Activated T-cell treated with anti-CD3 and anti-CD28 coated beads, Interleukin-2, amount 50 U/mL, for 72 hours (primary cell): ENCODE results near the gene GYPB. TPM values are rescaled to one million over a fixed set of nuclear protein-coding genes. Genes with fewer than 3 reads are reported as not detected.
"Not testable (repeated sequence)": the region's sequence is repeated elsewhere in the genome, so short reads cannot be mapped to it uniquely, and the experiment has no call there.

Source experiments
- ATAC-seq, 2 donors: fragments of 150-1000 bp; cut with Tn5 transposase; replicated peaks in 1 of 2; 2 replicates each; pipeline ENCODE4 v1.10.0; 2021; ENCODE audit warnings: moderate library complexity in 2 of 2, mild to moderate bottlenecking in 1 of 2
- DNase-seq, 2 donors: peaks; one replicate each; pipeline ENCODE4 v3.0.0; 2021 to 2022; ENCODE audit warnings: mixed read lengths in 1 of 2
- H3K27ac Mint-ChIP-seq: one replicate; pipeline ENCODE4 v1.8.0; 2022; ENCODE audit warnings: mild to moderate bottlenecking, moderate library complexity, mixed read lengths
- H3K27me3 Mint-ChIP-seq: one replicate; pipeline ENCODE4 v1.8.0; 2022; ENCODE audit warnings: low read depth, mixed read lengths
- H3K36me3 Mint-ChIP-seq, 2 donors: one replicate each; pipeline ENCODE4 v1.8.0; 2022; ENCODE audit warnings: mixed read lengths in 2 of 2, mild to moderate bottlenecking in 1 of 2; ENCODE audit not compliant: insufficient read depth in 2 of 2
- H3K4me1 Mint-ChIP-seq: one replicate; pipeline ENCODE4 v1.8.0; 2022; ENCODE audit warnings: low read depth, mixed read lengths
- H3K4me3 Mint-ChIP-seq, 2 donors: one replicate each; pipeline ENCODE4 v1.8.0; 2022; ENCODE audit warnings: mild to moderate bottlenecking in 2 of 2, mixed read lengths in 2 of 2, moderate library complexity in 2 of 2
- H3K9me3 Mint-ChIP-seq, 2 donors: one replicate each; pipeline ENCODE4 v1.8.0; 2022; ENCODE audit warnings: mixed read lengths in 2 of 2
- total RNA-seq, 2 donors: library from RNA; stranded (reverse); gene quantifications; one replicate each; pipeline ENCODE4 v1.2.3, GENCODE V29; 2022

The GYPB gene
- total RNA-seq, 2 donors from 2014 or later, result not detected

- not testable (repeated sequence) for DNase-seq, H3K4me3 Mint-ChIP-seq, H3K4me1 Mint-ChIP-seq, H3K27me3 Mint-ChIP-seq, H3K27ac Mint-ChIP-seq
- Mint-ChIP-seq H3K36me3 (peaks cover 6 to 13% of the 10 kb centered on the region in 2 donors), H3K9me3 (peaks cover 0 to 11% of the 10 kb centered on the region in 2 donors)
- ATAC-seq, result peak in 1 of 2 donors; percentile 26
These were observed 67.7 kb downstream of the GYPB start for GRCh38 chr4:143951458-143951972.

GRCh38 chr4:143950967-143951366 is 68.2 kb downstream of the GYPB start:
- not testable (repeated sequence) for ATAC-seq, H3K4me1 Mint-ChIP-seq, DNase-seq, H3K4me3 Mint-ChIP-seq, H3K27ac Mint-ChIP-seq, H3K27me3 Mint-ChIP-seq
- Mint-ChIP-seq H3K9me3 (peaks cover 0 to 11% of the 10 kb centered on the region in 2 donors), H3K36me3 (peaks cover 6 to 13% of the 10 kb centered on the region in 2 donors)

GRCh38 chr4:143950185-143950584 is 69.0 kb downstream of the GYPB start:
- not testable (repeated sequence) for H3K4me1 Mint-ChIP-seq, H3K27ac Mint-ChIP-seq, DNase-seq, ATAC-seq, H3K27me3 Mint-ChIP-seq, H3K4me3 Mint-ChIP-seq
- Mint-ChIP-seq H3K36me3 (peaks cover 6 to 13% of the 10 kb centered on the region in 2 donors), H3K9me3 (peaks cover 0 to 11% of the 10 kb centered on the region in 2 donors)

- not testable (repeated sequence) for H3K4me1 Mint-ChIP-seq, DNase-seq
These were observed 71.7 kb downstream of the GYPB start for GRCh38 chr4:143947493-143947892.

More at GRCh38 chr4:143947493-143947892, 71.7 kb downstream of the GYPB start:
- not testable (repeated sequence) for H3K27me3 Mint-ChIP-seq, H3K4me3 Mint-ChIP-seq, H3K27ac Mint-ChIP-seq, ATAC-seq
- H3K9me3 Mint-ChIP-seq, result peaks cover 0 to 11% of the 10 kb centered on the region in 2 donors
- peaks cover 6 to 13% of the 10 kb centered on the region in 2 donors for H3K36me3 Mint-ChIP-seq

Other genes with a start within 250 kb of the GYPB start
- under 1 TPM; 0.46 to 0.79 TPM for gene GYPE, start 113.8 kb downstream of the GYPB start, total RNA-seq
- not detected for gene GYPA, start 121.3 kb upstream of the GYPB start, total RNA-seq